ENCODE results near the gene ADAM23.

The ADAM23 gene

DNA sequence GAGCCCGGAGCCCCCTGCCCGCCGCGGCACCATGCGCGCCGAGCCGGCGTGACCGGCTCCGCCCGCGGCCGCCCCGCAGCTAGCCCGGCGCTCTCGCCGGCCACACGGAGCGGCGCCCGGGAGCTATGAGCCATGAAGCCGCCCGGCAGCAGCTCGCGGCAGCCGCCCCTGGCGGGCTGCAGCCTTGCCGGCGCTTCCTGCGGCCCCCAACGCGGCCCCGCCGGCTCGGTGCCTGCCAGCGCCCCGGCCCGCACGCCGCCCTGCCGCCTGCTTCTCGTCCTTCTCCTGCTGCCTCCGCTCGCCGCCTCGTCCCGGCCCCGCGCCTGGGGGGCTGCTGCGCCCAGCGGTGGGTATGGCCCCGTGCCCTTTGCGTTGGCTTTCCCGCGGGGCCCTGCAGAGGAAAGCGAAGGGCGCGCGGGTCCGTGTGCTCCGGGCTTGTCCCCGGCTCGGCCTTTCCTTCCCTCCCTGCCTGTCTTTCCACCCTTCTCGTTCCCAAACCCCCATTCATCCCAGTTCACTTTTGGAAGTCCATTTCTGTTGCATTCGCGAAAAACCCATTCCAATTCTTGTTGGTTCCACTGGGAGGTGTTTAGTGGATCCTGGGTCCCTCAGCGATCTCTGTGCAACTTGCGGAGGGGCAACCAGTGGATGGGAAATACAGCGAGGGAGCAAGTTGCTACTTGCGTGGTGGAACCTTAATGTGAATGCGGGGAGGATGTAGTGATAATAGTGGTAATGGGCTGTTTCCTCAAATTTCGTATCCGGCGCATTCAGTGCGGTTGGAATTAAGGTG, 599 bp downstream of the ADAM23 start:
- no peak for DNase-seq

DNA sequence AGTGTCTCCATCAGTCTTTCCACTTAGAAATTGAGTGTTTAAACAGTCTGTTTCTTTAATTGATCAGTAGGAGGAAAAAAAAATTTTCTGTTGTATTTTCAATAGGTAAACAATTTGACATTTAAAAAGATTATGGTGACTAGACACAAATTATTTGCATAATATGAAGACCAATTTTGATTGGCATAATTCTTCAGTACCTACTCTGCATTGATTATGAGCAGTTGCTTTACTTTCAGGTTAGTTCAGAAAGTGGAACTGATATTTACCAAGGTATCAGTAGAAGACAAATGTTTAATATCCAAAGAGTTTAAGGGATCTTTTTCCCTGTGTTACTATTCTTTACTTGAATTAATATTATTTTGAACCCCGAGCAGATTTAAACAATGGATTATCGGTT, 2.6 kb downstream of the ADAM23 start:
- no peak for DNase-seq

DNA sequence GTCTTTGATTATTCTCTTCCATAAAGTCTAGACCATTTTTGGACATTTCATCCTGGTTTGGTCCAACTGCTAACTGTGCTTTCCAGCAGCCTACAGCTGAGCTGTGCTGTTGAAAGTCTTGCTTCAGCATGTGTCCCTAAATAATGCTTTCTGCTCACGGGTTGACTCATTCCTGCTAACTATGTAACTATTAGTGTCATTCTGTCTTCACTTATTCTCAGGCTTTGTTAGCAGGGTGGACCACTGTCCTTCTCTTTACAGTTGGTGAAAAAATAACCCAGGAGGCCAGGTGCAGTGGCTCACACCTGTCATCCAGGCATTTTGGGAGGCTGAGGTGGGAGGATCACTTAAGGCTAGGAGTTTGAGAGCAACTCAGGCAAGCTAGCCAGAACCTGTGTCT, 8.9 kb downstream of the ADAM23 start:
- DNase-seq, result no peak

DNA sequence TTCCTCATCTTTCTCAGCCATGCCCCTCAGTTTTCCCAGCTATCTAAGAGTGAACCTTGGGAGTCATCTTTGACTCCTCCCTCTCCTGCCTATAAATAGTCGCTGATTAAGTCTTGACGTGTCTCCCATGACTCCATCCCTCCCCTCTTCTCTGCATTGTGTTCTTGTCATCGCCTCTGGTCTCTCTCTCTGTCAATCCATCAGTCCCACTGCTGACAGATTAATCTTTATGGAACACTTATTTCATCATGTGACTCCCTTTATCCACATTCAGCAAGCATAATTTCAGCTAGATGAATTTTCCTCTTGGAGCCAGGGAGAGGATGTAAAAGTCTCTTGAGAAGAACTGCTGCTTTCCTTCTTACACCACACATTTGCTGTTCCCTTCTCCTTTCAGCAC, 9.4 kb downstream of the ADAM23 start:
- no peak for DNase-seq

DNA sequence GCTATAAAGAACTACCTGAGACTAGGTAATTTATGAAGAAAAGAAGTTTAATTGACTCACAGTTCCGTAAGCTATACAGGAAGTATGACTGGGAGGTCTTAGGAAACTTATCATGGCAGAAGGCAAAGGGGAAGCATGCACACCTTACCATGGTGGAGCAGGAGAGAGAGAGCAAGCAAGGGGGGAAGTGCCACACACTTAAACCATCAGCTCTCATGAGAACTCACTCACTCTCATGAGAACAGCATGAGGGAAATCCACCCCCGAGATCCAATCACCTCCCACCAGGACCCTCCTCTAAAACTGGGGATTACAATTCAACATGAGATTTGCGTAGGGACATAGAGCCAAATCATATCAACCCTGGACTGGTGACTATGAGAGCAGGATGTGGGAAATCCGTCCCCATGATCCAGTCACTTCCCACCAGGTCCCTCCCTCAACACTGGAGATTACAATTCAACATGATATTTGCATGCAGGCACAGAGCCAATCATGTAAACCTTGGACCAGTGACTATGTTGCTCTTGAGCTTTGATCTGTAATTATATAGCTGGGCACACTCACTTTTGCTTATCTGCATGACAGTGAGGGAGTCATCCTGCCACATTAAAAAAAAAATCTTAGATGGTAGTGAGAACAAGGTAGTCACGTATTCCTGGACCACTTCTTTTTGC, 12.9 kb downstream of the ADAM23 start:
- no peak for DNase-seq

DNA sequence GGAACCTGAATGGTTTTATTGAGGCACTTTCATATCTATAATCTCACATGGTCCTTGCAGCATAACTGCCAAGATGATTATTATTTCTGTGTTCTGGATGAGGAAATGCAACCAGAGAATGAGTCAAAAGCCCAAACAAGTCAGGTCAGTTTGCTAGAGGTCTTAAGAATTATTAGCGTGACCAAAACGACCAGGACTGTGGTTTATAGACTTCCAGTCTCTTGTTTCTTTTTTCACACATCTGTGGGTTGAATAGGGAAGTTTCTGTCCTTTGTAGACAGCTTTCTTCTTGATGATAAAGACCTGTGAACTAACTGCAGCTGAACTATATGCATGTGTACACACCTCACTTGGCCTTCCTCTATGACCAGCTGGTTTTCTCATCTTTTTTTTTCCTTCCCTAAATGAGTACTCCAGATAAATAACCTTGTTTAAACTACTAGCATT, 13.9 kb downstream of the ADAM23 start:
- DNase-seq, result no peak

DNA sequence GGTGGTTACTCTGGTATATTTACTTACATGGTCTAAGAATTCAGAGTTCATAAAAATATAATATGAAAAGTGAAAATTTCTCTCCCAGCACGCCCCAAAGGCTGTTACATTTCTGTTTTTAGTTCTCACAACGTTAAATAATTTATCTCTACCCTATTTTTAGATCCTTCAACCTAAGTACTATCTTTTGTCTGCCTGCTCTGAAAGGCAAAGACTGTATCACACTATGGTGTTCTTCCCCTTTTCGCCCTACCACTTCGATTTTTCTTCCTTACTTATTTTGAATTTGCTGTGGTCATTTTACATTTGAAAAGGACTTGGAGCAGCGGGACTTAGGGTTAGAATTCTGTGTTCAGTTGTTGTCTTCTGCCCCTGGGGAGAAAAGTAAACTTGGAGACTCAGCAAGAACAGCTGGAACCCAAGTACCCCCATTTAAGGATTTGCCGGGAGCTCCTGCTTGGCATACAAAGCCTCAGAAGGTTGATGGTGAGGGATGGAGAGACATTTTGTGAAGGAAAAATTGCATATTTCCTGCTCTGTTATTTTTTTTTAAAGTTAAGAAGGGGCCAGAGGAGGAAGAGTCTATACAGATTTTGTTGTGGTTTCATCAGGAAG, 19.0 kb downstream of the ADAM23 start:
- no peak for DNase-seq

DNA sequence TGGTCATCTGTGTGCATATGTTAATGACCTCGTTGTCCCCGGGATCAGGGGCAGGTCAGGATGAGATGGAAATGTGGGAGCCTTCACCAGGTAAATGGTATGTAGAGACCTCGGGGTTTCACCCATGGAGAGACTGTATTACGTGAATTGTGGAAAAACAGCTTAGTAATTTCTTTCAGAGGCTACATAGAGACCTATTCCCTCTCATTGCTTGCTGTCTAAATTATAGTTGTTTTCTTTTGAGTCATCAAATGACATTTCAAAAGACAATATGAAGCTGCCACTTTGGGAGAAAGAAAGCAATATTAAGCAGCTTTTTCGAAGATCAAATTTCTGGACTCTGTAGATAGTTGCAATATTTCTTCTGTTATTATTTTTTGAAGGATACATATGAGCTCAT, 20.4 kb downstream of the ADAM23 start:
- no peak for DNase-seq

DNA sequence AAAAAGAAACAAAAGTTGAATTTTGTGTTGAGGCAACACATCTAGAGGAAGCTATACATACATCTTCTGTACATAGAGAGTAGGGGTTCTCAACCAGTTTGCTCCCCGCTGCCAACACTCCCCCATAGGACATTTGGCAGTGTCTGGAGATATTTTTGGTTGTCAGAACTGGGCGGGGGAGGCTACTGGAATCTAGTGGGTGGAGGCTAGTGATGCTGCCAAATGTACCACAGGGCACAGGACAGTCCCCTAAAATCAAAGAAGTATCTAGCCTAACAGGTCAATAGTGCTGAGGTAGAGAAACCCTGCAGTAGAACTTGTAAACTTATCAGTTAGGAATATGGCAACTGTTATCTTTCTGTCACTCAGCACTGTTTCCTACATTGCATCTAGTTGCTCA, 21.3 kb downstream of the ADAM23 start:
- DNase-seq, result no peak

DNA sequence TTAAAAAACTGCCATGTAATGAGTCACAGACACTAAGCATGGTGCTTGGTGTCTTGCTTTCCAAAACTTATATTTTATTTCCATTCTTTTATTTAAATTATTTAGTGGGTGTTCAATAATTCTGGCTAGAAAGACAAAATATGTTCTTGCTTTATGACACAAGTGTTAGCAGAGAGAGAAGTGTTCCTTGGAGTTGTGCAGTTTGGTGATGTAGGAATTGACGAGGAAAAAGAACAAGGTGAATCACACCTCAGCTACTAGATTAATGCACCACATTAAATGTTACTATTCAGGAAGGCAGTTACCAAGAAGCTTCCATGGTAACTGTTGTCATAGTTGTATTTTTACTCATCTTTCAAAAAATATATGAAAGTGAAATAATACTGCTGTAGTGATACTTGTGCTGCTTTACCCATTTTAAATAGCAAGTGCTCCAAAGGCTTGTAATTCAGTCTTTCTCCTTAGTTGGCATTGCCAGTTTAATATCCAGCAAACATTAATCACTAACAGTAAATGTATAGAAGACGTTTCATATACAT, 28.3 kb downstream of the ADAM23 start:
- no peak for DNase-seq

DNA sequence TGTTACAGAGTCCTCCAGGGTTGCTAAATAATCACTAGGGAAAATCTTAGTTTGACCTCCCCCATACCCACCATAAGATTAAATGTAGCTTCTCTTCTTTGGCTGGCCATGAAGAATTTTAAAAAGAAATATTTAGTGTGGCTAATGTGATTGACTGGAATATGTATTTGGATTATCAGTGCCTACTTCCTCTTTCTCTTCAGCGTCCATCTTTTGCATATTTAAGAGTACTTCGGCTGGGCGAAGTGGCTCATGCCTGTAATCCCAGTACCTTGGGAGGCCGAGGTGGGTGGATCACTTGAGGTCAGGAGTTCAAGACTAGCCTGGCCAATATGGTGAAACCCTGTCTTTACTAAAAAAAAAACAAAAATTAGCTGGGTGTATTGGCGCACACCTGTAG, 28.8 kb downstream of the ADAM23 start:
- no peak for DNase-seq

DNA sequence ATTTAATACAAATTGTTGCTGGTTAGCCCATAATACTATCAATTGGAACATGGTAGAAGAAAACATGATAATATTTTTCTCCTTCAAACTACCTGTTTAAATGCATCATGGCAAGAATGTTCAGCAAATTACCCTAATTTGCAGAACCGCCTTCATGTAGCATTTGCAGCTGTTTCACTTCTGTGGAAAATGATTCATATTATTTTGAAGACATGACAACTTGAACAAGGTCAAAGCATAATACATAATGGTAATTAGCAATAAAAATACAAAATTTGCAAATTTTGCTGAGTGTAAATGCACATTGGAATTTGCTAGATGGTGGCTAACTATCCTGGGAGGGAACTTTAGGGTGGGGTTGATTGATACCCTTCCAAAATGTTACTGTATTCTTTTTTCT, 30.8 kb downstream of the ADAM23 start:
- DNase-seq, result no peak

DNA sequence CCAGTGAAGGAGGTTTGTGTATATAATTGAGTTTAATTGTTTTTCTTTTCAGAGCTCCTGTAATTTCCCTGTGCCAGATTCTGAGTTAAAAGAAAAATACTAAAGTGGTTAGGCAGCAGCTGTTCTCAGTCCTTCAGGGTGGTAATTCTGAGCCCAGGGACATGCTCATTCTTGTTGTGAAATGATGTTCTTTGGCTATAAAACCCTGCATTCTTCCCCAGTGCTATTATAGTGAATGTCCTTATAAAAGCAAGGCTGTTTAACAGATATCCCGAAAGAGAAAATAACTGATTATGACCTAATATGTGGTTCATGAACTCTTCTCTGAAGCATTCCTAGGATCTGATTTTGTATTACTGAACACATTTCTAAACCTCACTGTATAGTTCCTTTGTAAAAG, 34.0 kb downstream of the ADAM23 start:
- DNase-seq, result no peak

DNA sequence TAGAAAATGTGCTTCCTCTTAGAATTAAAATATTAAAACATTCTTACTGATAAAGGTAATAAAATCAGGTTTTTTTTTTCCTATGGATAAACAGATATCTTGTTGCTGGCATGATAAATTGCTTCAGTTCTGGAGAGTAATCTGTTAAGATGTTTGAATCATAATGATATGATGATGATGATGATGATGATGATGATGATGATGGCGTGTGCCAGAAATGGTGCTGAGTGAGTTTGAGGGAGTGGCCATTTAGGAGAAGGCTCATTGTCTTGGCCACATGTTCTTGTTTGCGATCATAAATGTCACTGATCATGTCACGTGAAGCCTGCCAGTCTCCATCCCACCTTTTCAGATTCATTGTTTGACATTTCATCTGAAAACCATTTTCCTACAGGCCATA, 35.0 kb downstream of the ADAM23 start:
- no peak for DNase-seq

DNA sequence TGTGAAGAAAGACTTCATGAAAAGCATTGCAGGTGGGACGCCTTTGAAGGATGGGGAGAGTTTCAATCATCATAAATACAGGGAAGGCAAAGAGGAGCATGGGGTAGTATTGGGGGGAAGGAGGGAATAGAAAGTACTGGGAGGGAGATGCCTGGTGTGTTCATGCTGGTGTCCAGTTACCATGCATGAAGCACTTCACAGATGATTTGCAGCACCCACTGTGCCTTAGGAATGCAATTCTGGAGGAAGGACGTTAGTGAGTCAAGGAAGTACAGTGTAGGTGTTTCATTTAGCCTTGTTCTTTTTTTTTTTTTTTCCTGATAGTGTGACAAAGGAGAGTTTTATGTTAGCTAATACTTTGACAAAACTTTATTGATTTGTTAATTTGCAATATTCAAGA, 36.8 kb downstream of the ADAM23 start:
- DNase-seq, result no peak

DNA sequence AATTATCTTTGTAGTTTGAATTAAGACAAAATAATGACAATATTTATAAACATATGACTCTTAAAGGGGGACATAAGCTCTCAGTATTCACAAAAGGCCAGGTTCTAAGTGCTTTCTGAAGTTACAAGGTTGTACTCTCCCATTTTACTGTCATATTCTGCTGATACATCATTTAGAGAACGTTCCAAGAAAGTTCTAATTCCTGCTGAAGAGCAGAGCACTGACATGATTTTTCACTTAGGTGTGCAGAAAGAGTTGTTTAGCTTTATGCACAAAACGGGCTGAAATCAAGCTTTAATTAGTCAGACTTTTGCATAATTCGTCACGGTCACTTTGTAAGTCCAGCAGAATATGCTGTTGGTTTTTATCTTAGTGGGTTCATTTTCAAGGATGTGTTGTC, 37.3 kb downstream of the ADAM23 start:
- no peak for DNase-seq

DNA sequence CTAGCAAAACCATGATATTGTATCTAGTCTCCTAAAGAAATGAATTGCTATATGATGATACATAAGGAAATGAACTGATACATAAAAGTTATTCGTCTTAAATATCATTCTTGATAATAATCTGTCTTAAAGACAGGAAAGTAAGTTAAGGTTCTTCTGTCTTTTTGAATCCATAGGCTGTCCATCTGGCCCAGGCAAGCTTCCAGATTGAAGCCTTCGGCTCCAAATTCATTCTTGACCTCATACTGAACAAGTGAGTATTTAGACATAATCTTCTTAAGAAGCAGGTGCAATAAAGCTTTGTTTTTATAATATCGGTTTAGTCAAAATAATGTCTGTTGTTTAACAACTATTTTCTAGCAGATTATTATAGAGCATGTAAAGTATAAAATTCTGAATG, 37.7 kb downstream of the ADAM23 start:
- no peak for DNase-seq

DNA sequence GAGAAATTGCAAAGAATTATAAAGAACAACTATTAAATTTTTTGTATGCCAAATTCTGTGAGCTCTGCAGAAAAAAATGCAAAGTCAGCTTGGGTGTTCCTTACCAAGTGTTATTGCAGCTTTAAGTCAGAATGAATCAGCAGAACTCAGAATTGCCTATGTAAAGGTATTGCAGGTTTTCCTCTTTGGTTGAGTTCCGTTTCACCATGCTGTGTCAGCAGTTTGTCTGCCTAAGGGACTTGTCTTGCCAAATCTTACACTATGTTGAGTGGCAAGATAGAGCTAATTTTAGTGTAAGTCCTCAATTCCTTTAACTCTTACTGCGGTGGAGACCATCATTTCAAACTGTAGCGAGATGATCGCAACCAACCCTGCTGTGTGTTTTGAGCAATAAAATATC, 38.8 kb downstream of the ADAM23 start:
- DNase-seq, result no peak

DNA sequence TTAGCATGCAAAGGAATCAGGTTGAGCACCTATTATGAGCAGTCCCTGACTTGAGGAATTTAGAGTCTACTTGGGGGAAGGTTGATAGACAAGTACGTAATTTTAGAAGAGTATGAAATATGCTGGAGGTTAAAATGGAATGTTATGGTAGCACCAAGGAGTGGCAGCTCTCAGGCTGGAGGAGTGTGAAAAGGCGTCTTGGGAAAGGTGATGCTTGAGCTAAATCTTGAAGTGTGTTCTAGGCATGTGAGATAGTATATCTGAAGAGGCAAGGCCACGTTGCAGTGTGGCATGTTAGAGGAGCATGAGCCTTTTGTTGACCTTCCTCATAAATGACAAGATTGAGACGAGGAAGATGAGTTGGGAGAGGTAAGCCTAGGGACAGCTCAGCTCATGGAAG, 39.3 kb downstream of the ADAM23 start:
- DNase-seq, result no peak

DNA sequence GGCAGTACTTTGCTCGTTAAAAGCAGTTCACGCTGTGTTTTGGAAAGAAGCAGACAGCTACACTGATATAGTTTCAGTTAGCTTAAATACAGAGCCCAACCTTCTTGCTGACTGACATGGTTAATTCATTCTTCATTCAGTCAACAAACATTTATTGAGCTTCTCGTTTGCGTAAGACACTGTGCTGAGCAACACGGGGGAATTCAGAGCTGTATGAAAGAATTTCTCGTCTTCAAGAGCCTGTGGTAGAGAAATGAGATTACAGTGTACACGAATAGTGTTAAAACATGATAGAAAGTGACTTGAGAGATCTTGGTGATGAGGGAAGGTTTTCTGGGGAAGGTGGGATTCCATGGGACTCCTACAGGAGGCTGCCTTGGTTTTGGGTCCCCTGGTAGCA, 44.7 kb downstream of the ADAM23 start:
- DNase-seq, result no peak

DNA sequence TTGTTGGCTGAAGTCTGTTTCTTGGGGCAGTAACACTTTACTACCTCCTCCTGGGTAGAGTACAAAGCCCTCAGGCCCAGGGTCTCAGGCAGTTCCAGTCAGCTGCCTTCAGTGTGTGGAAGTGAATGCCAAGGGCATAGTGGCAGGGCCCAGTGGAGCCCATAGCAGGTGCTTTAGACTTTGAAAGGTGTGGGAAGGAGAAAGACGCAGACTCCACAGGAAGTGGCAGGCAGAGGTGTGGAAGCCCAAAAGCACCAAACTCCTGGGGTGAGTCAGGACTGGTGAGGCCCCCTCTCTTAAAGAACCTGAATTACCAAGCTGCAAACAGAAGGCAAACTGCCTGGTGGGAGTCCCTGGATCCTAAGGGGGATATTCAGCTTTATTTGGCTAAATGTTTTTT, 45.3 kb downstream of the ADAM23 start:
- DNase-seq, result no peak

DNA sequence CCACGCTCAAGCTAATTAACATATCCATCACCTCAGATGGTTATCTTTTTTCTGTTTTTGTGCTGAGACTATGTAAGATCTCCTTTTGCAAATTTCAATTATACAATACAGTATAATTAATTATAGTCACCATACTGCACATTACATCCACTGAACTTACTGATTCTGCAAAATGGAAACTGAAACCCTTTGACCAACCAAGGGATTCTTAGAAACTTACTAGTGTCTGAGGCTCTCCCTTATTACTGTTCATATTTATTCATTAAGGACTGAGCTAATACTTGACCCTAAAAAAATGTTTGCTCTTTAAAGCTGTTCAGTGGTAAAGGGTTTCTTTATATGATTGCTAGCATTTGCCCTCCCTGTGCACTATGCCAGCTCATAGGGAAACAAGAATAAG, 50.7 kb downstream of the ADAM23 start:
- no peak for DNase-seq

DNA sequence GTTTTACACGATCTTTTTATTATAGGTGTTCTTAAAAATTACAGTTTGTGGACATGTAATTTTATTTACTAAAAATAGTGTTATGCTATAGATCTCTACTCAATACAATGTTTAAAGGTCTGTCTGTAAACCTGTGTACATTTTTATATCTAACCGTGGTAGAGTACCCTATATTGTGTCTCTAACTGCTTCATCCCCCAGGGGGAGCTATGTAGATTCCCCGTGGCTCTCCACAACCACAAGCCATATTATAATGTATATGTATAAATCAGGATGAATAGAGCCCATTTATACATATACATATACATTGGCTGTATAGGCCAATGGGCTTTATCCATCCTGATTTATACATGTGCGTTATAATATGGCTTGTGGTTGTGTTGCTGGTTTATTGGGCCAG, 59.4 kb downstream of the ADAM23 start:
- no peak for DNase-seq

DNA sequence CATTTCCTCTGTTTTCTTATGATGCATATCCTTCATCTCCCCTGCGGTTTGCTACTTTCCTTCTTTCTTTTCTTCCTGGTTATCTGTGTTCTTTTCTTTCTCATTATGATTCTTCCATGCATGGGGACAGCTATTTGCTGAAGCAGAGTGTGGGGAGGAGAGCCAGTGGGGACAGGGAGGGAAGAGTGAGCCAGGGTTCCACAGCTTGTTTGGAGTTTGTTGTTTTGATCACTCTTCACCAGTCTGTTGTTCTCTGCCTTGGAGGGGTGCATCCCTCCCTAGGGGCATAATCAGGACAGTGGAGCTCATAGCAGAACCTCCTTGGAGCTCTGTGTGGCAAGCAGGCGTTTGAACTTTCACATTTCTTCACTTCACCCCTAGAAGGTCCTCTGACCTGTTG, 68.0 kb downstream of the ADAM23 start:
- no peak for DNase-seq

Measured in activated CD4-positive, alpha-beta T cell treated with anti-CD3 and anti-CD28 coated beads for 4 hours (primary cell).